Lower leg skin (tissue), 3 donors: ENCODE measurements around the gene VWA8.

ENCODE experiments used
- CTCF ChIP-seq, 3 donors: fragments of 450-650 bp; IDR thresholded peaks; one replicate each; pipeline ENCODE4 v1.5.1; 2016; ENCODE audit warnings: antibody characterized with exemption in 3 of 3, mild to moderate bottlenecking in 3 of 3, moderate library complexity in 2 of 3
- POLR2A ChIP-seq, 2 donors: fragments of 450-650 bp; IDR thresholded peaks; one replicate each; pipeline ENCODE4 v1.6.1; 2016 to 2017; ENCODE audit warnings: antibody characterized with exemption in 2 of 2, mild to moderate bottlenecking in 1 of 2, moderate library complexity in 1 of 2

GRCh38 chr13:41605319-41606285 is 355.3 kb downstream of the VWA8 start:
- TF ChIP-seq CTCF (IDR thresholded peaks at IDR 0.05) (no peak), POLR2A (IDR thresholded peaks at IDR 0.05) (no peak)
